Sigmoid colon (tissue), 4 donors: Measurements from ENCODE around the gene GRM5.
"Not testable (repeated sequence)": the region's sequence is repeated elsewhere in the genome, so short reads cannot be mapped to it uniquely, and the experiment has no call there.

Source experiments
- CTCF ChIP-seq, 4 experiments: fragments of 450-650 bp in 3 of 4; fragments of 200-600 bp in 1 of 4; IDR thresholded peaks; one replicate each; pipeline ENCODE4 v1.5.1; 2016 to 2019; ENCODE audit warnings: antibody characterized with exemption in 4 of 4, mild to moderate bottlenecking in 3 of 4, moderate library complexity in 2 of 4
- POLR2A ChIP-seq, 2 donors: fragments of 450-650 bp; IDR thresholded peaks; one replicate each; pipeline ENCODE4 v1.6.1; 2016; ENCODE audit warnings: antibody characterized with exemption in 2 of 2, mild to moderate bottlenecking in 2 of 2, moderate library complexity in 2 of 2
- POLR2AphosphoS5 ChIP-seq, 4 donors: sonication (generic); formaldehyde crosslinking; IDR thresholded peaks; one replicate each; pipeline ENCODE4 v1.6.1; 2017; ENCODE audit warnings: antibody characterized with exemption in 4 of 4

DNA sequence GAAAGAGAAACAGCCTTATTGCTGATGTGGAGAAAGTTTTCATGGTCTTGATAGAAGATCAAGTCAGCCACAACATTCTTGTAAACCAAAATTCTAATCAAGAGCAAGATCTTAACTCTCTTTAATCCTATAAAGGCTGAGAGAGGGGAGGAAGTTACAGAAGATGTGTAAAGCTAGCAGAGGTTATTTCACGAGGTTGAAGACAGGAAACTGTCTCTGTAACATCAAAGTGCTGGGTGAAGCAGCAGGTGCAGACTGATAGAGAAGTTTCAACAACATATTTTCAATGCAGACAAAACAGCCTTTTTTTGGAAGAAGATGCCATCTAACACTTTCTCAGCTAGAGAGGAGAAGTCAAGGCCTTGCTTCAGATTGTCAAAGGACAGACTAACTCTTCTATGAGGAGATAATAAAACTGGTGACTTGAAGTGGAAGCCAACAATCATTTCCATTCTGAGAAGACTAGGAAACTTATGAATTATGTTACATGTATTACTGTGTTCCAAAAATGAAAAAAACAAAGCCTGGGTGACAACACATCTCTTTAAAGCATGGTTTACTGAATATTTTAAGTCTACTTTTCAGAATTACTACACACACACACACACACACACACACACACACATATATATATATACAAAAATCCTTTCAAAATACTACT is 221.9 kb downstream of the GRM5 start:
- TF ChIP-seq POLR2AphosphoS5, CTCF, POLR2A (IDR thresholded peaks at IDR 0.05): not testable (repeated sequence)
